HG03571 (cell line): ENCODE data around the gene FBXO36.
A peak's percentile ranks its signal among the peaks of the same experiment; 100 is the strongest.
"Not testable (repeated sequence)": the region's sequence is repeated elsewhere in the genome, so short reads cannot be mapped to it uniquely, and the experiment has no call there.

Experiments used
- ATAC-seq: cut with Tn5 transposase; IDR thresholded peaks from one replicate; pipeline ENCODE4 v1.9.1; 2021; ENCODE audit not compliant: unreplicated experiment

The FBXO36 gene

GRCh38 chr2:229922449-229923386 lies at the start of gene FBXO36:
Gene FBXO36 (plus strand): TSS chr2:229922503. CDS start chr2:229922514, 11 bp downstream.
- ATAC-seq = peak; percentile 66

- peak; percentile 92 for ATAC-seq
These were observed 49.2 kb upstream of the FBXO36 start for GRCh38 chr2:229873123-229873581.

GRCh38 chr2:229874647-229875046 lies 47.7 kb upstream of the FBXO36 start:
- ATAC-seq = no peak

- no peak for ATAC-seq
These were observed 46.8 kb upstream of the FBXO36 start for GRCh38 chr2:229875549-229875948.

GRCh38 chr2:229879191-229879950 lies 42.9 kb upstream of the FBXO36 start:
- no peak for ATAC-seq

GRCh38 chr2:229880892-229881586 lies 41.3 kb upstream of the FBXO36 start:
- ATAC-seq = no peak

- no peak for ATAC-seq
These were observed 39.7 kb upstream of the FBXO36 start for GRCh38 chr2:229882583-229882982.

GRCh38 chr2:229884775-229885699 lies 37.3 kb upstream of the FBXO36 start:
- ATAC-seq = no peak

- ATAC-seq = no peak
These were observed 34.9 kb upstream of the FBXO36 start for GRCh38 chr2:229887441-229887840.

- ATAC-seq = no peak
These were observed 34.3 kb upstream of the FBXO36 start for GRCh38 chr2:229888031-229888430.

- no peak for ATAC-seq
These were observed 33.3 kb upstream of the FBXO36 start for GRCh38 chr2:229889023-229889422.

- no peak for ATAC-seq
These were observed 25.4 kb upstream of the FBXO36 start for GRCh38 chr2:229896857-229897256.

GRCh38 chr2:229899604-229900003 lies 22.7 kb upstream of the FBXO36 start:
- no peak for ATAC-seq

- no peak for ATAC-seq
These were observed 22.3 kb upstream of the FBXO36 start for GRCh38 chr2:229900012-229900411.

GRCh38 chr2:229900514-229900913 lies 21.8 kb upstream of the FBXO36 start:
- ATAC-seq = not testable (repeated sequence)

GRCh38 chr2:229901819-229902218 lies 20.5 kb upstream of the FBXO36 start:
- ATAC-seq = no peak

- ATAC-seq = no peak
These were observed 19.3 kb upstream of the FBXO36 start for GRCh38 chr2:229903037-229903436.

- no peak for ATAC-seq
These were observed 16.7 kb upstream of the FBXO36 start for GRCh38 chr2:229905601-229906000.

- ATAC-seq = no peak
These were observed 13.2 kb upstream of the FBXO36 start for GRCh38 chr2:229909090-229909489.
